ENCODE data around the gene ADPRS.

The ADPRS gene

GRCh38 chr1:36083635-36084496 is 4.8 kb upstream of the ADPRS start, which contains the start of gene TEKT2:
Gene TEKT2, plus strand, starts transcription at chr1:36084094. Its CDS starts 828 bp downstream, at chr1:36084922.
- TF ChIP-seq POLR2AphosphoS5 (IDR thresholded peaks at IDR 0.05; ENCODE audit: low read depth, low read length) (no peak), REST (IDR thresholded peaks at IDR 0.05; ENCODE audit: insufficient read depth in 1 of 2, low read depth in 2 of 2, low read length in 2 of 2) (no peak), SIN3A (IDR thresholded peaks at IDR 0.05; ENCODE audit: borderline replicate concordance, insufficient read depth, low read length) (no peak), TAF1 (IDR thresholded peaks at IDR 0.05; ENCODE audit: borderline replicate concordance, insufficient read depth, low read length) (no peak)

GRCh38 chr1:36084497-36085115 is 4.1 kb upstream of the ADPRS start:
- TF ChIP-seq TAF1 (IDR thresholded peaks at IDR 0.05; ENCODE audit: borderline replicate concordance, insufficient read depth, low read length) = no peak
- TF ChIP-seq REST (IDR thresholded peaks at IDR 0.05; ENCODE audit: insufficient read depth in 1 of 2, low read depth in 2 of 2, low read length in 2 of 2) = no peak
- TF ChIP-seq FOXP2 (optimal IDR thresholded peaks at IDR 0.05; ENCODE audit: borderline replicate concordance, extremely low read depth, extremely low read length, insufficient read depth) = no peak
- TF ChIP-seq POLR2AphosphoS5 (IDR thresholded peaks at IDR 0.05; ENCODE audit: low read depth, low read length) = no peak
- no peak for TF ChIP-seq SIN3A (IDR thresholded peaks at IDR 0.05; ENCODE audit: borderline replicate concordance, insufficient read depth, low read length)

GRCh38 chr1:36085126-36085525 is 3.6 kb upstream of the ADPRS start:
- TF ChIP-seq TAF1 (IDR thresholded peaks at IDR 0.05; ENCODE audit: borderline replicate concordance, insufficient read depth, low read length) = no peak
- TF ChIP-seq POLR2AphosphoS5 (IDR thresholded peaks at IDR 0.05; ENCODE audit: low read depth, low read length) = no peak
- no peak for TF ChIP-seq SIN3A (IDR thresholded peaks at IDR 0.05; ENCODE audit: borderline replicate concordance, insufficient read depth, low read length)
- no peak for TF ChIP-seq REST (IDR thresholded peaks at IDR 0.05; ENCODE audit: insufficient read depth in 1 of 2, low read depth in 2 of 2, low read length in 2 of 2)
- no peak for TF ChIP-seq FOXP2 (optimal IDR thresholded peaks at IDR 0.05; ENCODE audit: borderline replicate concordance, extremely low read depth, extremely low read length, insufficient read depth)

GRCh38 chr1:36085686-36086526 is 2.8 kb upstream of the ADPRS start:
- TF ChIP-seq TAF1 (IDR thresholded peaks at IDR 0.05; ENCODE audit: borderline replicate concordance, insufficient read depth, low read length) (no peak), REST (IDR thresholded peaks at IDR 0.05; ENCODE audit: insufficient read depth in 1 of 2, low read depth in 2 of 2, low read length in 2 of 2) (no peak), POLR2AphosphoS5 (IDR thresholded peaks at IDR 0.05; ENCODE audit: low read depth, low read length) (no peak), FOXP2 (optimal IDR thresholded peaks at IDR 0.05; ENCODE audit: borderline replicate concordance, extremely low read depth, extremely low read length, insufficient read depth) (no peak), SIN3A (IDR thresholded peaks at IDR 0.05; ENCODE audit: borderline replicate concordance, insufficient read depth, low read length) (no peak)
